ENCODE measurements around the gene ADGRD1.

ADGRD1 gene

DNA sequence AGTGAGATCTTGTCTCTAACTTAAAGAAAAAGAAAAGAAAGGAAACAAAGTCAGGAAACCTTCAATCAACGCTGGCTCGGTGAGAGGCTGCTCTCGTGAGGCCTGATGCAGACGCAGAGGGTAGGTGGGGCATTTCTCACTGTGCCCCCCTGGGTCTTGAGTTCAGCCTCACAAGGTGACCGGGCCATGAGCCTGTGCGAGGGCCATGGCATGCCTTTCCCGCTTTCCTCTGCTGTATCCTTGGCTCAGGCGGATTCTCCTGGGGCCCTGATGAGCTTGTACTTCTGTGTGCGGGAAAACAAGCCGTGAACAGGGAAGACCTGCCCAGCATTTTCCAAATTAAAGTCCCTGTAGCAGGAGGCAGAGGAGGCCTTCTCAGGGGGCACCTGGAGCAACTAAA lies 20.2 kb downstream of the ADGRD1 start:
- Histone ChIP-seq H3K27me3 (ENCODE audit: insufficient read depth, poor library complexity, severe bottlenecking) (no peaks in the 10 kb centered on the region), H3K27ac (replicated peaks) (no peak overlapping the region), H3K4me3 (replicated peaks; ENCODE audit: insufficient read depth, low read length) (no peak overlapping the region)
- TF ChIP-seq GABPA (IDR thresholded peaks at IDR 0.05; ENCODE audit: low read depth), result no peak
- no peak for TF ChIP-seq POLR2AphosphoS5 (IDR thresholded peaks at IDR 0.05; ENCODE audit: low read depth)
- TF ChIP-seq, protein P1, sequence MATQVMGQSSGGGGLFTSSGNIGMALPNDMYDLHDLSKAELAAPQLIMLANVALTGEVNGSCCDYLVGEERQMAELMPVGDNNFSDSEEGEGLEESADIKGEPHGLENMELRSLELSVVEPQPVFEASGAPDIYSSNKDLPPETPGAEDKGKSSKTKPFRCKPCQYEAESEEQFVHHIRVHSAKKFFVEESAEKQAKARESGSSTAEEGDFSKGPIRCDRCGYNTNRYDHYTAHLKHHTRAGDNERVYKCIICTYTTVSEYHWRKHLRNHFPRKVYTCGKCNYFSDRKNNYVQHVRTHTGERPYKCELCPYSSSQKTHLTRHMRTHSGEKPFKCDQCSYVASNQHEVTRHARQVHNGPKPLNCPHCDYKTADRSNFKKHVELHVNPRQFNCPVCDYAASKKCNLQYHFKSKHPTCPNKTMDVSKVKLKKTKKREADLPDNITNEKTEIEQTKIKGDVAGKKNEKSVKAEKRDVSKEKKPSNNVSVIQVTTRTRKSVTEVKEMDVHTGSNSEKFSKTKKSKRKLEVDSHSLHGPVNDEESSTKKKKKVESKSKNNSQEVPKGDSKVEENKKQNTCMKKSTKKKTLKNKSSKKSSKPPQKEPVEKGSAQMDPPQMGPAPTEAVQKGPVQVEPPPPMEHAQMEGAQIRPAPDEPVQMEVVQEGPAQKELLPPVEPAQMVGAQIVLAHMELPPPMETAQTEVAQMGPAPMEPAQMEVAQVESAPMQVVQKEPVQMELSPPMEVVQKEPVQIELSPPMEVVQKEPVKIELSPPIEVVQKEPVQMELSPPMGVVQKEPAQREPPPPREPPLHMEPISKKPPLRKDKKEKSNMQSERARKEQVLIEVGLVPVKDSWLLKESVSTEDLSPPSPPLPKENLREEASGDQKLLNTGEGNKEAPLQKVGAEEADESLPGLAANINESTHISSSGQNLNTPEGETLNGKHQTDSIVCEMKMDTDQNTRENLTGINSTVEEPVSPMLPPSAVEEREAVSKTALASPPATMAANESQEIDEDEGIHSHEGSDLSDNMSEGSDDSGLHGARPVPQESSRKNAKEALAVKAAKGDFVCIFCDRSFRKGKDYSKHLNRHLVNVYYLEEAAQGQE (IDR thresholded peaks at IDR 0.05; ENCODE audit: insufficient replicate concordance, low read depth), result no peak
- TF ChIP-seq SPI1 (IDR thresholded peaks at IDR 0.05; ENCODE audit: borderline replicate concordance, low read depth), result no peak
- TF ChIP-seq, protein P2, sequence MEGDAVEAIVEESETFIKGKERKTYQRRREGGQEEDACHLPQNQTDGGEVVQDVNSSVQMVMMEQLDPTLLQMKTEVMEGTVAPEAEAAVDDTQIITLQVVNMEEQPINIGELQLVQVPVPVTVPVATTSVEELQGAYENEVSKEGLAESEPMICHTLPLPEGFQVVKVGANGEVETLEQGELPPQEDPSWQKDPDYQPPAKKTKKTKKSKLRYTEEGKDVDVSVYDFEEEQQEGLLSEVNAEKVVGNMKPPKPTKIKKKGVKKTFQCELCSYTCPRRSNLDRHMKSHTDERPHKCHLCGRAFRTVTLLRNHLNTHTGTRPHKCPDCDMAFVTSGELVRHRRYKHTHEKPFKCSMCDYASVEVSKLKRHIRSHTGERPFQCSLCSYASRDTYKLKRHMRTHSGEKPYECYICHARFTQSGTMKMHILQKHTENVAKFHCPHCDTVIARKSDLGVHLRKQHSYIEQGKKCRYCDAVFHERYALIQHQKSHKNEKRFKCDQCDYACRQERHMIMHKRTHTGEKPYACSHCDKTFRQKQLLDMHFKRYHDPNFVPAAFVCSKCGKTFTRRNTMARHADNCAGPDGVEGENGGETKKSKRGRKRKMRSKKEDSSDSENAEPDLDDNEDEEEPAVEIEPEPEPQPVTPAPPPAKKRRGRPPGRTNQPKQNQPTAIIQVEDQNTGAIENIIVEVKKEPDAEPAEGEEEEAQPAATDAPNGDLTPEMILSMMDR (IDR thresholded peaks at IDR 0.05; ENCODE audit: insufficient read depth, low read length), result no peak
- DNase-seq (ENCODE audit: low read depth in 1 of 2, low spot score in 1 of 2), result no peak

- TF ChIP-seq, protein P1 (IDR thresholded peaks at IDR 0.05; ENCODE audit: insufficient replicate concordance, low read depth), result no peak
- TF ChIP-seq POLR2AphosphoS5 (IDR thresholded peaks at IDR 0.05; ENCODE audit: low read depth) (no peak), SPI1 (IDR thresholded peaks at IDR 0.05; ENCODE audit: borderline replicate concordance, low read depth) (no peak), GABPA (IDR thresholded peaks at IDR 0.05; ENCODE audit: low read depth) (no peak)
- TF ChIP-seq, protein P2 (IDR thresholded peaks at IDR 0.05; ENCODE audit: insufficient read depth, low read length), result no peak
- no peak for DNase-seq (ENCODE audit: low read depth in 1 of 2, low spot score in 1 of 2)
- Histone ChIP-seq H3K4me3 (replicated peaks; ENCODE audit: insufficient read depth, low read length) (no peak overlapping the region), H3K27me3 (ENCODE audit: insufficient read depth, poor library complexity, severe bottlenecking) (no peaks in the 10 kb centered on the region), H3K27ac (replicated peaks) (no peak overlapping the region)
Observed at GRCh38 chr12:130975116-130975515, 21.4 kb downstream of the ADGRD1 start.

DNA sequence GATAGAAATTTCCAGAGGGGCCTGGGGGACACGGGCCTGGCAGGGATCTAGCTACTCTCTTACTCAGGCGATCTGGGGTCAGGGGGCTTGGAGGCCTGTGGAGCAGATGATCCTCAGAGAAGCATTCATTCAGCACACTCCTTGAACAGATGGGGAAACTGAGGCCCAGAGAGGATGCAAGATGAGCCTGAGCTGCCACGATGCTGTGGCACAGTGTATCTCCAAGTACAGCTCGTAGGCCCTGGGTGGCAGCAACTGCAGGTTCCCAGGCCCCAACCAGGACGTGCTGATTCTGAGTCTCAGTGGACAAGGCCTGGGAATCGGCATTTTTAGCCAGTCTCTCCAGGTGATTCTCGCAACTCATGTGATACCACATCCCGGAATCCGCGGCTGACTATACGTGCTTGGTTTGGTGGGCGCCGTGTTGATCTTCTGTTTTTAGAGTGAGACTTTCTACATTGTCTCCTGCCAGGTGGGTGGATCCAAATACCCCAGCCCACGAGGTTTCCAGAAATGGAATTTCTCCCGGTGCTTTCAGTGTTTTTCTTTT lies 22.5 kb downstream of the ADGRD1 start:
- no peak for TF ChIP-seq POLR2AphosphoS5 (IDR thresholded peaks at IDR 0.05; ENCODE audit: low read depth)
- TF ChIP-seq, protein P2 (IDR thresholded peaks at IDR 0.05; ENCODE audit: insufficient read depth, low read length), result no peak
- TF ChIP-seq, protein P1 (IDR thresholded peaks at IDR 0.05; ENCODE audit: insufficient replicate concordance, low read depth), result no peak
- TF ChIP-seq GABPA (IDR thresholded peaks at IDR 0.05; ENCODE audit: low read depth), result no peak
- TF ChIP-seq SPI1 (IDR thresholded peaks at IDR 0.05; ENCODE audit: borderline replicate concordance, low read depth), result no peak
- Histone ChIP-seq H3K27me3 (ENCODE audit: insufficient read depth, poor library complexity, severe bottlenecking) (no peaks in the 10 kb centered on the region), H3K4me3 (replicated peaks; ENCODE audit: insufficient read depth, low read length) (no peak overlapping the region), H3K27ac (replicated peaks) (no peak overlapping the region)
- DNase-seq (ENCODE audit: low read depth in 1 of 2, low spot score in 1 of 2), result no peak
